ENCODE results near the gene SNRPB.

DNA sequence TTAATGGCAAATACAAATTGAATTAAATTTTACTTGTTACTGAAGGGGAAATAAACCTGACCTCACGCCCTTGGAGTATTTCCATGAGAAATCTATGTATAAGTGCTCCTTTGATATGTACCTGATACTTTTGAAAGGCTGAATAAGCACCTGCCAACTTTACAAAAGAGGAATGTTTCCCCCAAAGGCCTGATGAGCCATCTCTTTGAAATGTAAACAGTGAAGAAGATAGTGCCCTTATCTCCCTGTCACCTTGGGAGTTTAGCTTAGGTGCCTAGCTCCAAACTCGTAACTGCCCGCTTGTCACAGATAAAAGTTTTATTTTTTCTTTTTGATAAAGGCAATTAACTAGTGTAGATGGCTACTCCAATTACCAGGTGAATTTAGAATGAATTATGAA is 39.2 kb upstream of the SNRPB start:
- TF ChIP-seq, protein P1, sequence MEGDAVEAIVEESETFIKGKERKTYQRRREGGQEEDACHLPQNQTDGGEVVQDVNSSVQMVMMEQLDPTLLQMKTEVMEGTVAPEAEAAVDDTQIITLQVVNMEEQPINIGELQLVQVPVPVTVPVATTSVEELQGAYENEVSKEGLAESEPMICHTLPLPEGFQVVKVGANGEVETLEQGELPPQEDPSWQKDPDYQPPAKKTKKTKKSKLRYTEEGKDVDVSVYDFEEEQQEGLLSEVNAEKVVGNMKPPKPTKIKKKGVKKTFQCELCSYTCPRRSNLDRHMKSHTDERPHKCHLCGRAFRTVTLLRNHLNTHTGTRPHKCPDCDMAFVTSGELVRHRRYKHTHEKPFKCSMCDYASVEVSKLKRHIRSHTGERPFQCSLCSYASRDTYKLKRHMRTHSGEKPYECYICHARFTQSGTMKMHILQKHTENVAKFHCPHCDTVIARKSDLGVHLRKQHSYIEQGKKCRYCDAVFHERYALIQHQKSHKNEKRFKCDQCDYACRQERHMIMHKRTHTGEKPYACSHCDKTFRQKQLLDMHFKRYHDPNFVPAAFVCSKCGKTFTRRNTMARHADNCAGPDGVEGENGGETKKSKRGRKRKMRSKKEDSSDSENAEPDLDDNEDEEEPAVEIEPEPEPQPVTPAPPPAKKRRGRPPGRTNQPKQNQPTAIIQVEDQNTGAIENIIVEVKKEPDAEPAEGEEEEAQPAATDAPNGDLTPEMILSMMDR (IDR thresholded peaks at IDR 0.05), result no peak
- TF ChIP-seq POLR2A (IDR thresholded peaks at IDR 0.05), result no peak
